ENCODE measurements around the gene ALG13. TPM values are rescaled to one million over a fixed set of nuclear protein-coding genes. Genes with fewer than 3 reads are reported as not detected.

ALG13 gene
- total RNA-seq, 1 donor = 51.4 TPM

DNA sequence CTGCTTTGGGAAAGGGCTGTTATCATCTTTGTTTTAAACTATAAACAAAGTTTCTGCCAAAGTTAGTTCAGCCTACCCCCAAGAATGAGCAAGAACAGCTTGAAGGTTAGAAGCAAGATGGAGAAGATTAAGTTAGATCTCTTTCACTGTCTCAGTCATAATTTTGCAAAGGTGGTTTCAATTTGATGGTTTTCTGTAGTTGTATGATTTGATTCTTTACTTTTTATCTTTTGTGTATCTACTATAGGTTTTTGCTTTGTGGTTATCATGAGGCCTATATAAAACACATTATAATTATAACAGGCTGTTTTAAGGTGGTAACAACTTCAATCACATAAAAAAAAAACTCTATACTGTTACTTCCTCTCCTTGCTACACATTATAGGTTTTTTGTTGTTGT is 35.4 kb upstream of the ALG13 start:
- Histone ChIP-seq H3K4me1 (ENCODE audit: insufficient read depth, low read length) (no peaks in the 10 kb centered on the region), H3K27ac (ENCODE audit: low read depth, low read length) (no peak overlapping the region), H3K36me3 (ENCODE audit: insufficient read depth, low read length) (no peaks in the 10 kb centered on the region), H3K4me2 (ENCODE audit: insufficient read depth, low read length) (no peak overlapping the region), H3K27me3 (ENCODE audit: insufficient read depth, low read length) (no peaks in the 10 kb centered on the region), H4K20me1 (ENCODE audit: insufficient read depth, low read length) (no peaks in the 10 kb centered on the region), H3K4me3 (ENCODE audit: insufficient read depth, low read length) (no peak overlapping the region), H2AFZ (ENCODE audit: low read length) (no peak overlapping the region), H3K9me3 (ENCODE audit: low read depth, low read length) (no peaks in the 10 kb centered on the region), H3K79me2 (ENCODE audit: insufficient read depth, low read length) (no peaks in the 10 kb centered on the region)
- DNase-seq (ENCODE audit: insufficient read length, low spot score, missing footprints) = no peak
- TF ChIP-seq, protein P1, sequence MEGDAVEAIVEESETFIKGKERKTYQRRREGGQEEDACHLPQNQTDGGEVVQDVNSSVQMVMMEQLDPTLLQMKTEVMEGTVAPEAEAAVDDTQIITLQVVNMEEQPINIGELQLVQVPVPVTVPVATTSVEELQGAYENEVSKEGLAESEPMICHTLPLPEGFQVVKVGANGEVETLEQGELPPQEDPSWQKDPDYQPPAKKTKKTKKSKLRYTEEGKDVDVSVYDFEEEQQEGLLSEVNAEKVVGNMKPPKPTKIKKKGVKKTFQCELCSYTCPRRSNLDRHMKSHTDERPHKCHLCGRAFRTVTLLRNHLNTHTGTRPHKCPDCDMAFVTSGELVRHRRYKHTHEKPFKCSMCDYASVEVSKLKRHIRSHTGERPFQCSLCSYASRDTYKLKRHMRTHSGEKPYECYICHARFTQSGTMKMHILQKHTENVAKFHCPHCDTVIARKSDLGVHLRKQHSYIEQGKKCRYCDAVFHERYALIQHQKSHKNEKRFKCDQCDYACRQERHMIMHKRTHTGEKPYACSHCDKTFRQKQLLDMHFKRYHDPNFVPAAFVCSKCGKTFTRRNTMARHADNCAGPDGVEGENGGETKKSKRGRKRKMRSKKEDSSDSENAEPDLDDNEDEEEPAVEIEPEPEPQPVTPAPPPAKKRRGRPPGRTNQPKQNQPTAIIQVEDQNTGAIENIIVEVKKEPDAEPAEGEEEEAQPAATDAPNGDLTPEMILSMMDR (IDR thresholded peaks at IDR 0.05; ENCODE audit: extremely low read depth, low read depth, low read length) = no peak

DNA sequence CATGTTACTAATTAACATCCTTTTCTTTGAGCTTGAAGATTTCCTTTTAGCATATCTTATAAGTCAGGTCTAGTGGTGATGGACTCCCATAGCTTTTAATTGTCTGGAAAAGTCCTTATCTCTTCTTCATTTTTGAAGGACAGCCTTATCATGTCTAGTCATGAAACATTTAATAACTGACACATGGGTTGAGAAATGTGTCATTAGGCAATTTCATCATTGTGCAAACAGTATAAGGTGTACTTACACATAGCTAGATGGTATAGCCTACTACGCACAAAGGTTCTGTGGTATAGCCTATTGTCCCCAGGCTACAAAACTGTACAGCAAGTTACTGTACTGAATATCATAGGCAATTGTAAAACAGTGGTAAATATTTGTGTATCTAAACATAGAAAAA is 34.5 kb upstream of the ALG13 start:
- no peak overlapping the region for H3K4me2 ChIP-seq (ENCODE audit: insufficient read depth, low read length)
- no peak for DNase-seq (ENCODE audit: insufficient read length, low spot score, missing footprints)
- no peaks in the 10 kb centered on the region for H4K20me1 ChIP-seq (ENCODE audit: insufficient read depth, low read length)
- no peaks in the 10 kb centered on the region for H3K79me2 ChIP-seq (ENCODE audit: insufficient read depth, low read length)
- TF ChIP-seq, protein P1 (IDR thresholded peaks at IDR 0.05; ENCODE audit: extremely low read depth, low read depth, low read length) = no peak
- no peak overlapping the region for H2AFZ ChIP-seq (ENCODE audit: low read length)
- no peaks in the 10 kb centered on the region for H3K4me1 ChIP-seq (ENCODE audit: insufficient read depth, low read length)
- no peaks in the 10 kb centered on the region for H3K36me3 ChIP-seq (ENCODE audit: insufficient read depth, low read length)
- H3K27me3 ChIP-seq (ENCODE audit: insufficient read depth, low read length) = no peaks in the 10 kb centered on the region
- H3K4me3 ChIP-seq (ENCODE audit: insufficient read depth, low read length) = no peak overlapping the region
- no peak overlapping the region for H3K27ac ChIP-seq (ENCODE audit: low read depth, low read length)
- H3K9me3 ChIP-seq (ENCODE audit: low read depth, low read length) = no peaks in the 10 kb centered on the region

DNA sequence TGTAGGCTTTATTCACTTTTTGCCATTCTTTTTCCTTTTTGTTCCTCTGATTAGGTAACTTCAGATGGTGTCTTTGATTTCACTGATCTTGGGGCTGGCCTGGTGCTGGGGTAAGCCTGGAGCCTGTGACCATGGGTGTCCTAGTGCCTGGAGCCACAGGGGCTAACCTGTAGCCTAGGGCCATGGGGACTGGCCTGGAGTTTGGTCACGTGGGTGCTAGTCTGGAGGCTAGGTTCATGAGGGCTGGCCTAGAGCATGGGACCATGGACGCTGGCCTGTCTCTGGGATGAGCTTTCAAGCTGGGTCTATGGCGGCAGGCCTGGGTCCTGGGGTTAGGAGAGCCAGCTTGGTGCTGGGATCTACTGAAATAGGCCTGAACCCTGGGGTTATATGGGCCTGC is 32.2 kb upstream of the ALG13 start:
- Histone ChIP-seq H3K4me2 (ENCODE audit: insufficient read depth, low read length) (no peak overlapping the region), H3K36me3 (ENCODE audit: insufficient read depth, low read length) (no peaks in the 10 kb centered on the region), H3K4me3 (ENCODE audit: insufficient read depth, low read length) (no peak overlapping the region), H3K9me3 (ENCODE audit: low read depth, low read length) (no peaks in the 10 kb centered on the region), H4K20me1 (ENCODE audit: insufficient read depth, low read length) (no peaks in the 10 kb centered on the region), H2AFZ (ENCODE audit: low read length) (no peak overlapping the region), H3K79me2 (ENCODE audit: insufficient read depth, low read length) (no peaks in the 10 kb centered on the region), H3K27me3 (ENCODE audit: insufficient read depth, low read length) (no peaks in the 10 kb centered on the region), H3K27ac (ENCODE audit: low read depth, low read length) (no peak overlapping the region), H3K4me1 (ENCODE audit: insufficient read depth, low read length) (no peaks in the 10 kb centered on the region)
- TF ChIP-seq, protein P1 (IDR thresholded peaks at IDR 0.05; ENCODE audit: extremely low read depth, low read depth, low read length) = no peak
- no peak for DNase-seq (ENCODE audit: insufficient read length, low spot score, missing footprints)

DNA sequence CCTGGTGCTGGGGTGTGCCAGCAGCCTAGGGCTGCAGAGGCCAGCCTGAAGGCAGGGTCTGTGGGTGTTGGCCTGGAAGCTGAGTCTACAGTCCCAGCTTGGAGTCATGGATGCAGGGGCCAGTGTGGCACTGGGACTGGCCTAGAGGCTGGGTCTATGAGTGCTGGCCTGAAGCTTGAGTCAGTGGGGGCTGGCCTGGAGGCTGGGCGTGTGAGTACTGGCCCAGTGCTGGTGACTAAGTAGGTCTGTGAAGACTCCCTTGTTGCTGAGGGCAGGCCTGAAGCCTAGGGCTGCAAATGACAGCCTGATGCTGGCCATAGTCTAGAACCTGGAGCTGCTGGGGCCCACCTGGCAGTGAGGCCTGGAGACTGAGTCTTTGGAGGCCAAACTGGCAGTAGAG is 31.3 kb upstream of the ALG13 start:
- H2AFZ ChIP-seq (ENCODE audit: low read length) = no peak overlapping the region
- H3K9me3 ChIP-seq (ENCODE audit: low read depth, low read length) = no peaks in the 10 kb centered on the region
- H3K79me2 ChIP-seq (ENCODE audit: insufficient read depth, low read length) = no peaks in the 10 kb centered on the region
- no peak overlapping the region for H3K4me3 ChIP-seq (ENCODE audit: insufficient read depth, low read length)
- no peaks in the 10 kb centered on the region for H3K36me3 ChIP-seq (ENCODE audit: insufficient read depth, low read length)
- H3K4me2 ChIP-seq (ENCODE audit: insufficient read depth, low read length) = no peak overlapping the region
- DNase-seq (ENCODE audit: insufficient read length, low spot score, missing footprints) = no peak
- TF ChIP-seq, protein P1 (IDR thresholded peaks at IDR 0.05; ENCODE audit: extremely low read depth, low read depth, low read length) = no peak
- no peaks in the 10 kb centered on the region for H4K20me1 ChIP-seq (ENCODE audit: insufficient read depth, low read length)
- no peak overlapping the region for H3K27ac ChIP-seq (ENCODE audit: low read depth, low read length)
- H3K4me1 ChIP-seq (ENCODE audit: insufficient read depth, low read length) = no peaks in the 10 kb centered on the region
- no peaks in the 10 kb centered on the region for H3K27me3 ChIP-seq (ENCODE audit: insufficient read depth, low read length)
